ENCODE measurements around the gene PTPRD.

PTPRD gene

DNA sequence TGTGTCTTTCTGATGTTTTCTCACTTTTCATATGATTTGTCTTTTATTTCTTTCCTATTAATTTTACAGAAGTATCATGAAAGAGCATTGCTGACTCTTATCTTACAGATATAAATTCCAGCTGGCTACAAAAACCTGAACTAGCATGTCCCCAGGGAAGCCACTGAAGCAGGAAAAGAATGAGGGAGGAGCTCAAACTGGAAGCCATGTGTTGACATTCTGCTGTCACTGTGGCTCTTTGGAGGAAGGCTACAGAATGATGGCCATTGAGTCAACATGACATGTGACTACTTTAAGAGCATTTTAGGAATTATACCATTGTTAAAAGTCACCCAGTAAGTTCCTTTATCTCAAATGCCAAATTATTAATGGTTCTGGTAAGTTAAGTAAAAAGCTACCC is 2174.9 kb downstream of the PTPRD start:
- no peak for DNase-seq

DNA sequence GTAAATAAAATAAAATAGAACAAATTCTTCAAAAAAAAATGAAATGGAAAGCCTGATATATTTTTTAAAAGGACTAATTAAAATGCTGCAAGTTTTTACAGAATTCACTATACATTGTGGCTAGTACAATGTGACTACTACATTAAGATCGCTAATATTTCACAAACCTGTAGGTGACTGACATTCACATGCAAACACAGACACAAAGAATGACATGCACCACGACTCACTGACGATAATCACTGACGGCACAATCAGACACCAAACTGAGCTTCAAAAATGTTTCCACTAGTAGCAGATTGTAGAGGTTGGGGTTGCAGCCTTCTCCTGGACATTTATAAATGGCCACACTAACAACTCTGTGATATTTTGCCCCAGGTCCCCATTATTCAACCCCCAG is 2175.5 kb downstream of the PTPRD start:
- DNase-seq = no peak

DNA sequence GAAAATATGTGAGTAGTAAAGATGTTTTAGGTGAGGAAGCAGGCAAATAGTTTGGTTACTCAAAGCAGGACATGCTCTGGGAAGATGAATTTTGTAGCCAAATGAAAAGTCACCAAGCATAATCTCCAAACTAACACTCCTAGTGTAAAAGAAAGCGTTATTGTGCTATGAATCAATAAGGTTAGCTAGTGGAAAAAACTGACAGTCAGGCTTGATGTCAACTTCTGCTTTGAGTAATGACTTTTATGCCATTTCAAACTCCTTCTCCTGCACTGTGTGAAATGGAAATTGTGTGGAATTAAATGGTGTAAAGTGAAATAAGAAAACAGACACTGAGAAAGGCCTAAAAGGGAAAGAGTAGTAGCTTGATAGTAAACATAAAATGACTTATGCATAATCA is 2176.0 kb downstream of the PTPRD start:
- DNase-seq = no peak

DNA sequence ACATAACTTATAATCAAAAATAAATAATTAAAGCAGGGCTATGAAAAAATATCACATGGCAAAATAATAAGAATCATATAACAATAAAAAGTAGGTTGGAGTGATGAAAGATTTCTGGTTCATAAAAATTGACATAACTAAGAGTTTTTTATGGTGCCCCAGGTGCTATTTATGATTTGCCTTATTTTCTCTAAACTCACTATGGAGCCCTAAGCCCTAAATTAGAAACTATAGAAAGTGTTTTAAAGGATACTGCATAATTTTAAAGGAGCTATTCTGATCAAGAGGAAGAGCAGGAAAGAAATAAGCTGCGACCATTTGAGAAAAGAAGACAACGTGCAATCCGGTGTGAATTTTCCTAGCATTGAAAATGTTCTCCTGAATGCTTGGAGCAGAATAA is 2178.2 kb downstream of the PTPRD start:
- DNase-seq = no peak

DNA sequence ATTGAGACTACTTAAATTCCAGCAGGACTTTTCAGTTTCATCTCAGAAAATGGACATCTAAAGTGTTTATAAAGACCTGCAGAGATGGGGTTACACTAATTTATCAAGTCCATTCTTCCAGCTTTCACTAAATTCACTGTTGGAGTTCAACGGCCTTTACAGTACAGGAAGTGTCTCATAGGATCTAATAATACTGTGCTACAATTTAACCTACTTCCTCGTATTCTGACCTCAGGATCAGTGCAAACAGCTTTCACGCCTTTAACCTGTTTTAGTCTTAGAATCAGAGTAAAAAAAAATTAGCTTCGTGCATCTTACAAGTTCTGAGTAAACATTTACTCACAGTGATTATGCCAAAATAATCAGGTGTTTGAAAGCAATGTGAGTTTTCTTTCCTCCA is 2180.6 kb downstream of the PTPRD start:
- DNase-seq = no peak

DNA sequence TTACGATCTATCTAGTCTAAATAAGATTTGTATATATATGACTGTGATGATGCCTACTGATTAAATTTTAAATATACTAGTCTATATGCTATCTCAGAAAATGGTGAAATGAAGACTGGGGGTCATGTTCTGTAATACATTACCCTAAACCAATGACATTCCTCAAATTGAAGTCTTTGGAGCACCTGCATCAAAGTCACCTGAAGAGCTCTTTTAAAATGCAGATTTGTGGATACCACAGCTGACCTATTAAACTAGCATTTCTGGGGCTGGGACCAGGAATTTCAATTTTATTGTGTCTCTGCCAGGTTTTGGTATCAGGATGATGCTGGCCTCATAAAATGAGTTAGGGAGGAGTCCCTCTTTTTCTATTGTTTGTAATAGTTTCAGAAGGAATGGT is 2181.3 kb downstream of the PTPRD start:
- DNase-seq = no peak

DNA sequence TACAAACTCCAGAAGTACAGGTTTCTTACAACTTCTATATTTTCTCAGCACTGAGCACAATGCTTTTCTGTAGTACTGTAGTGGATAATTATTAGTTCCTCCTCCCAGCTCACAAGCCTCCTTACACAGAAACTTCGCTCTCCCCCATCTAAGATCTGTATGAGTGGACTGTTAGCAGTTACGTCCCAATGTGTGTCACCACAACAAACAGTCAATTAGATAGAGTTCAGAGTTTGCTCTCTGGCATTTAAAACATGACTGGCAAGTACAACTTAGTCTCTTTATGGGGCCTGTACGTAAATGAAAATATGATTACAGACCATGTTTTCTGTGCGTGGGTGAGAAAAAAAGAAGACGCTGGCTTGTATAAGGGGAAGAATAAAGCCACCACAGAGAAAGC is 2181.9 kb downstream of the PTPRD start:
- no peak for DNase-seq

DNA sequence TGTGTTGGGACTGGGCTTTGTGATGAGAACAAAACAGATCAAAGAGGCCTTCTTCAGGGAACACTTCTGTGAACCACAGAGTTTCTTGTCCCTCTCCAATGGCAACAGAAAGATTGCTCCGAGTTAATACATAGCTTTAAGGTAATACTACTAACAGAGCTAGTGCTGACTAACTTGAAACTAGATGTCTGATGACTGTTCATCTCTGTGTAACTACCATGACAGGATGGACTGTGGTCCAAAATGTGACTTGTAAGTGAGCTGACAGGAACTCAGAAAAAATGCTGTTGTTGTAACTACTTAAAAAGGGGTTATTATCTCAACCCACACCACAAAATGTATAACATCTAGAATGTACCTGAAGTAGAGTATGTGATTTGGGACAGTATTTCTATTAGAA is 2183.0 kb downstream of the PTPRD start:
- DNase-seq = no peak

DNA sequence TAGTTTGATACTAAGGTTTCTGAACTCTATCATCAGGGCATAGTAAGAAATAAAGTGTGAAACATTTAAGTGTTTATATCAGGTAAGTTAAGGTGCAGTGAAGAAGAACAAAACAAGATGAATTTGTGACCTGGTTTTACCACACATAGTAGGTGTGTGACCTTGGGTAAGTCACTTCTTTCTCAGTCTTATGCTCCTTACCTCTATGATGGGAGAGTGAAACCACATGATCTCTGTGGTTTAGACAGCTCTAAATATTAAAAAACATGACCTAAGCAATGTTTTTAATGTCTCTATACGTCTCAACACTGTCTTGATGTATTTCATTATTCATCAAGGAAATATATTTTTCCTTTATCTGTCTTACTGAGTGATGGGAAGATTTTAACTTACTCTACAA is 2183.6 kb downstream of the PTPRD start:
- no peak for DNase-seq

DNA sequence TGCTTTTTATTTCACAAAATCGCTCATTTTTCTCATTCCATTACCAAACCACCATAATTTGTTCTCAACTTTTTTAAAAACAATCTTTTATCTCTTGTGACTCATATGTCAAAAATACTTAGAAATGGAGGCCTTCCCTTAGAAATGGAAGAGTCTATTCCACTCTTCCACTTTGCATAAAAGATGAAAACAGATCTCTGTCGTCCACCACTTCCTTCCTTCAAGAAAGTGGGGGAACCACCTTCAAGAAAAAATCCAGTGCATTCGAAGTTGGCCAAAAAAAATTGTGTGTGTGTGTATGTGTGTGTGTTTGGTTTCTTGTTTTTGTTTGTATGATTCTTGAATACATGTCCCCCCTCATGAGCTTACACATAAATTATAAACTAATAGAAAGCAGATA is 2184.4 kb downstream of the PTPRD start:
- no peak for DNase-seq

DNA sequence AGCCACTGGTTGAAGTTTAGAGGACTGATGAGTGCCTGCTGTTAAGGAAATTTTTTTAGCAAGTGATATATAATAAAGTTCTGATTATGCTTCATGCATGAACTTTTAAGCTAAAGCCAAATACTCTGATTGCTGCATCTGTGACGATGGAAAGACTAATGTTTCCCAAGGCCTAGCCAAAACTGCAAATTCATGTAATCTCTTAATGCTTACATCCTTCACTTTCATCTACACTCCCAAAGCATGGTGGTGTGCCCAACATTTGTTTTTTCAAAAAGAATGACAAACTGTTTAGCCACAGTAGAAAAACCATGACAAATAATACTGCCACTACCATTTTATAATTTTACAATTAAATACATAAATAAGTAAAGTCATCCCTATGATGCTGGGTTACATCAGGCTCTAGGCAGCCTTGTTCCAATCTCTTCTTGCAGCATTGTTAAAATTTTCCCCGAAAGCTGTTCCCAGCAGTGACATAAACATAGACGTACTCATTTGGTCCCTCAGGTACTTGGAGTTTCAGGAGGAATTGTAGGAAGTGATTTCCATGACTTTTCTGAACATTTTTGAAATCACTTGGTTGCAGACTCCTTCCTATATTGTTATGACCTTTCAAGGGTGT is 2187.9 kb downstream of the PTPRD start:
- DNase-seq = no peak

DNA sequence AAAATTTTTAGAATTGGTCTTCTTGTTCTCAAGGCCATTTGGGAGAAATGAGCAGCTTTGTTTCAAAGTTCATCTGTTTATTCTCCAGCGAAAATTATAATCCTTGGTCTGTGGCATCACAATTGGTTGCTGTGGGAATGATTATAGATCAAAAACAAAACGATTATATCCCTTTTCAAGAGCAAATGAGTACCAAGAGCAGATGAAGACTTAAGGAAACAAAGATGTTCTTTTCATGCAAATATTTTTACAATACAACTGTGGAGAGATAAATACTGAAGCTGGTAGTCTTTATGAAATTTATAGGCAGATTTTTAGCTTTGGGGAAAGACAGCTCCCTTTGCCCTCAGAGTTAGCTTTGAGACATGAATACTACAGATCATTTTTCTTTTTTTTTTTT is 2192.4 kb downstream of the PTPRD start:
- no peak for DNase-seq

DNA sequence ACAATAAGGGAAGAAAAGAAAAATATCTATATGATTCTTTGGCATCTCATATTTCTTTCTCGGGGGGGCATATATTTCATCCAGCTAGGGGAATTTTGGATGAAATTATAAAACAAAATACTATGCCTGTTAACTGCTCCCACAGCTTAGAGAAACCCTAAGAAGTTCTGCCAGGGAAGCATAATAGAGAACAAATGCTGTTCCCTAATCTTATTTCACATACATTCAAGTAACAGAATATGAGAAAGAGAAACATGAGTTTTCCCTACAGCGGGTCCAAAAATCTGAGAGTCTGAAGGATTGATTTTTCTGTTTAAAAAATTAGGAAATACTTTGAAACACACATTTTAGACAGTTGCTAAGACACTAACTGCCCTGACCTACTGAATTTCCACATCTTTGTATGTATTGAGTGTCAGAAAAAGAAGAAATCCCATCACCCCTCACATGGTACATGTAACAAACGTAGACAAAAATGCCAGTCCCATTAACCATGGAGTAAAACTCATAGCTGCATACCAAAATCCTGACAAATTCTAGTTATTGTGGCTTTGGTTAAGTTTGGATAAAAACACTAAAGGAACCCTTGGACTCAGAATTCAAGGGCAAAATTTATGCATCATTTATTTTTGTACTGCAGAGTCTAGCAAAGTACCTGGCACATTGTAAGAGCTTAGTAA is 2193.1 kb downstream of the PTPRD start:
- no peak for DNase-seq

DNA sequence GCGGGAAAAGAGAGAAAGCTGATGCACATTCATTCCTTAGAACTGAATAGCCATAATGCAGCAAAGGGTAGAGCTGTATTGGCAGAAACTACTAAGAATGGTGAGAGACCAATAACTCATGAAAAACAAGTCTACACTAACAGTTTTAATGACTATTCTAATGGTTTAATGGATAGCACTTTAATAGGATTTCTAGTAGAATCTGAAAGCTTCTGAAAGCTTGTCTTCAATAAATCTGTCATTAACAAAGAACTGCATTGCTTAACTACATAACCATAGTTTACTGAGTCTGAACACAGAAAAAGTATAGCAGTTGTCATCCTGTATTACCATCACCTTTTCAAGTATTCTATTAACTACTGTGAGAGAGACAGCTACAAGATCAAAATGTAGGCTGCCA is 2195.5 kb downstream of the PTPRD start:
- DNase-seq = no peak

DNA sequence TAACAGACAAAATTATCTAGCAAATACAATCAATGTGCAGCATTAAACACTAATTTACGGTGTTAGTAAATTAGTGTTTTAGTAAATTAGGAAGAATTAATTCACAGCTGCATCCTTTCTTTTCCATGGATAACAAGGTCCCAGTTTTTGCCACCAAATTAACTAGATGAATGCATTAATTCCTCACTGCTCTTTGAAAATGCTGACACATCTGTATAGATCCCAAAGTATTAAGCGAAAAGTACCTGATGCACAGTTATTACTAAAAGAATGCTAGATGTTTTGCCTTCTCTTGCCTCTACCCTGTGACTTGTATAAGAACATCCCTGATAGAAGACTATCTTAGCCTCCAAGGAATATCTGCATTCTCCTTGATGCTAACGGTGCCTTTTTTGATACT is 2200.5 kb downstream of the PTPRD start:
- no peak for DNase-seq

DNA sequence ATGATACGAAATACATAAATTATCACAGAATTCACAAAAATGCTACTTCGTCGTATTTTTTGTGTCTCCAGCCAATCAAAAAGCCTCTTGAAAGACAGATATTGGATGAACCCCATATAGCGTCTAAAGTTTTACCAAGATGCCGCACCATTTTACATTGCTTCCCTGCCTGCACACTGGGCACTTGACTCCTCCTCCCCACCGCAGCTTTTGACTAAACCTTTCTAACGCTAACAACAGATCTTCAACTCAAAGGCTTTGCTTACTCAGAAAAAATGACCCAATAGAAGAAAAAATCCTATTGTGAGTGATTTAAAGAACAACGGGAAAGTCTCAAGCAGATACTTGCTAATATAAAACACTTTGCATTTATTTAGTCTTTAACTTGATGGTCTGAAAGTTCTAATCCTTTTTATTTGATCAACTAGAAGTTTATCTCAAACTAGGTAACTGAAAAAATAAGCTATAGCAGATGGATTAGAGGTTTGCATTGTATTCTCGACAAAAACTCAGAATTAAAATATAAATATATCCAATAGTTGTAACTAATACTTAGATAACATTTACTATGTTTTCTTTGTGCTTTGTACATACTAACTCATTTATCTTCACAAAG is 2204.1 kb downstream of the PTPRD start:
- no peak for DNase-seq

DNA sequence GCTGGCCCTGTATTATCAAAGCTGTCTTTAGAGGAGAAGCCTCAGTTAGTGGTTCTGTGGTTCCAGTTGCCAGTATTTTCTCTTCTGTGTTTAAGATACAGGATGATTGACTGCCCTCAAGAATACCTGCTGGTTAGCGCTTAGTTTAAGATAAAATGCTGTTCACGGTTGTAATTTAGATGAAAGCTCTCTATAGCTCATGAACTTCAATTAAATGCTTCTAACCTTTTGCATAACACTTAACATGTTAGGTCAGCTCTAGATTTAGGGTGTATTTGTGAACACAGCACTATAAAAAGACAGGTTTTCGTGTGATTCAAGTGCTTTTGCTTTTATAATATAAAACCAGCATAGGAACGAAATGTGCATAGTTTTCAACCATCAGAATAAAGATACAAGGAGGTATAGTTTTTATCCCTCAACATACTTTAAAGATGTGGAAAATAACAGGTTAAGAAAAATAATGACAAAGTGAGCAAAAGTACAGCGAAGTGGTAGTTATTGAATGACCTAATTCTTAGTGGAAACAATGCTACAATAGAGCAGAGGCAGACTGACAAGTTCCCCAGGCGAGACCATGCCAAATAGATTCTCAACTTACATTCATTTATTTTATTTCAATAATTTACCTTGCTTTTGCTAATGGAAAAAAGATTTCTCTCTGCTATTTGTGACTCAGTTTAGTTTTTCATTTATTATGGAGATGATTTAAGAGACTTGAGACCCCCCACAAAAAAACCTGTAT is 2210.7 kb downstream of the PTPRD start:
- no peak for DNase-seq

DNA sequence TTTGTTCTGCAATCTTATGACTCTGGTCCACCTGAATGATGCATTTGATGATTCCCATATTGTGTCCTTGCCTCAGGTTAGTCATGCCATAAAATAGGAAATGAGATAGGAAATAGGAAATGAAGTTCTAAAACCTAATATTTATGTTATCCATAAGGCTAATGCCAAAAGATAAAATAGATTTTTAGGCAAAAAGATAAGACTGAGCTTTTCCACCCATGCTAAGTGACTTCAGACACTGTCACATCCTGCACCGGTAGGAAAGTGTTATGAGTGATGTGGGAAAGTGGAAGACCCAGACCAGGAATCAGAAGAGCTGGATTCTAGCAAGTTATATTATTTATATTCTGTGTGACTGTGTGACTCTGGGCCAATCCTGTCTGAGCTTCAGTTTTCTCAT is 2212.4 kb downstream of the PTPRD start:
- no peak for DNase-seq

DNA sequence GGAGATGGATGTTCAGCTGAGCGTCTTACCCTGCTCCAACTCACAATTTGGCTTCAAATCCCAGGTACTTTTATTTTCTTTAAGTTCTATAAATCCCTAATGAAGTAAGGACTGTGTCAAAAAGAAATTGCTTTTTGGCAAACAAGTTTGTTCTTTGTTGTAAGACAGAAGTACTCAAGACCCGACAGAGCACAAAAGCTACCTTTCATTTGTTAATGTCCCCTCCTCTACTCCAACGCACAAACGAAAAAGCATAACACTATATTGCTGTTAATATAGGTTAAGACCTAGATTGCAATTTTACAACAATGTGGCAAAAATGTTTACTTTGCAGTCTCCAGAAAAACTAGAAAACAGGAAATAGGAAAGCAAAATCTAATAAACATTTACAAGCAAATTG is 2217.8 kb downstream of the PTPRD start:
- DNase-seq = no peak

DNA sequence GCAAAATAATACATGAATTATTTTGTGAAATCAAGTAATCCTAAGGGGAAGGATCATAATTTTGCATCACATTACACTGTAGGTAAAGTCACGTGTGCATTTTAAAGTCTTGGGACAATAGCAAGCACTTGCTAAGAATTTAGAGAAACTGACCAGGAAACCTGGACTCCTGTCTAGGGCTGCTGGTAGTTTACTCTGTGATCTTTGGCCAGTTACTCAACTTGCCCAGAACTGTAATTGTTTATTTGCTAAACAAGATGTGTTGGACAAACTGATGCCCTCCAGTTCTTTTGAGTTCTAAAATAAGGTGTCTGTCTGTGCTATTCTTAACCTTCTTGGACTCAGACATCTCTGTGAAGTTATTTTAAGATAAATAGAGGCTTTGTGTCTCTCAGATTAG is 2218.5 kb downstream of the PTPRD start:
- DNase-seq = no peak

DNA sequence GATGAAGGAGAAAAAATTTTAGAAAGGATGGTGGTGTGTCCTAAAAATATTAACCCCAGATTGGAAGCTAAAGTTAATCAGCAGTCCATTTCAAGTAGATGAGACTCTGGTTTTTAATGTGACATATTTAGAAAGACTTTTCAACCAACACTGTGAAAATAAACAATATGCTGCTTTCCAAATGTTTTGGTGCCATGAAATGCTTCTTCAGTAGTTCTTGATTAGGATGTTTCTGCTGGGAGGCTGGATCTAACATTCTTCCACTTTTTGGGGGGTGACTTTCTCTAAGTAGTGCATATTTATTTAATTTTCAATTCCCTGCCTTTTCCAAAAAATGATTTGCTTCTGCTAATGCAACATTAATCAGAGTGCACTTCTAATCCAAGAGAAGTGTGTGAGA is 2219.9 kb downstream of the PTPRD start:
- DNase-seq = no peak

DNA sequence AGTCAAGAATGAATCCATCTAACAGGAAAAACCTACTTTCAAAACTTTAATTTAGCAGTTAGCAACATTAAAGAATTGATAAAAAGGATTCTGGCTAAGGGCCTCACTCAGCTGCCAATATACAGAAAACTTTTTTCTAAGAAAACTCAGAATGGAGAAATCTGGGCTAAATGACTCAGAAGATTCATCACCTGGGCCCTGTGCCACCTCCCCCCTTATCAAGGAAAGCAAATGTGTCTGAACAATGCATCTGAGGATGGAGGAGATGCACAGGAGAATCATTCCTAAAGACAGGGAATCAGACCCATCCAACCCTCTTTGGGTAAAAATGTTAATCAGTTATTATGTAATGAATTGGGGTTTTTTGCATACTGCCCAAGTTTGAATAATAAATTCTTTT is 2221.2 kb downstream of the PTPRD start:
- DNase-seq = no peak

DNA sequence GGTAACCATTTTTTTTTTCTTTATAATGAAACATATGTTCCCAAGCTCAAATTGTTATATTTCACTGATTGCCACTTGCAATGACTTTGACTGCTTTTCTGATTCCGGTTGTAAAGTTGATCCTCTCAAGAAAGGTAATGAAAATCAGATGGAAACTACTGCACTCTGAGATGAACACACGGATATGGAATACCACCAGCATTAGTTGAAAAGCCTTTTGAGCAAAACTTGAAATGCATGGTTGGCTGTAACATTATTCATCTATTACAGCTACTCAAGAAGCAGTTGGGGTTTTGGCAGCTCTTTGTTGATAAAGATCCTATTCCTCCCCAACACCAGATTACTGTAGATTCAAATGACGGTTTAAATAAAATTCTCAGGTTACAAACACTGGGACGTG is 2221.7 kb downstream of the PTPRD start:
- no peak for DNase-seq

DNA sequence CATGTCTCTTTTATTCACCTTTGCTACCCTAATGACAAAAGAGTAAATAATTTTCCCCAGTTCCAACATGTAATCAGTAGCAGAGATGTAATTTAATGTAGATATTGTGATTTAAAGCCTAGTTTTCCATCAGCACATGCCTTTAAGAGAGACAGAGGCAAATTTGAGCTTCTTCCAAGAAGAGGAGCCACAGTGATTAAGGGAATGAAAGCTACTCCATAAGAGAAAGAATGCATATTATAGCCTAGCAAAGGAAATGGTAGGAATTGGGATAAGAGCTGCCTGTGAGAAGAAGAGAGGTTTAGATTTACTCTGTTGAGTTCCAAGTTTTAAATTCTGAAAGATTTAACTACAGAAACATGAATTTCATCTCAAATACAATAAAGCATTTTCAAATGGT is 2222.2 kb downstream of the PTPRD start:
- DNase-seq = no peak
